ENCODE results near the gene FOXM1.

DNA sequence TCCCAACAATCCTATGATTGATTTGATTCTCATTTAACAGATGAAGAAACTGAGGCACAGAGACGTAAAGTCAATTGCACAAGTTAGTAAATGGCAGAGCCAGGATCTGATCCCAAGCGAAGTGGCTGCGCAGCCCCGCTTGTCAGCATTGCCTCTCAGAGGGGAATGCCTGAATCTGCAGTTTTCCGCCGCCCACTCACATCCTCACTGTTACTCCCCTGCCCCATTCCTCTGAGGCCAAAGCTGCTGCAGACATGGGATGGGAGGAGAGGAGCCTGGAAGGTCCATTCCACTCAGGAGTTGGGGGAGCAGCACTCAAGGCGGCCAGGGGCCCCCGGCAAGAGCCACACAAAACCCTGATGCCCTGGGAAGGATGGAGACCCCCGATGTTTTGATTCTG is 43.2 kb downstream of the FOXM1 start:
- TF ChIP-seq GATA2 (IDR thresholded peaks at IDR 0.05; ENCODE audit: low read depth, low read length) (no peak), GATA3 (IDR thresholded peaks at IDR 0.05; ENCODE audit: low read depth, low read length) (no peak)

Data from SH-SY5Y (cell line).